Endodermal cell (in vitro differentiated cells): ENCODE results near the gene FAM209B. TPM values are rescaled to one million over a fixed set of nuclear protein-coding genes. Genes with fewer than 3 reads are reported as not detected.

Experiments used
- DNase-seq: peaks from one replicate; pipeline ENCODE4 v3.0.0-alpha.2; 2017
- H3K27ac ChIP-seq: 2 replicates; pipeline ENCODE4 v1.5.1; 2013; ENCODE audit warnings: mild to moderate bottlenecking, low read depth, low read length, moderate library complexity
- H3K27me3 ChIP-seq: 2 replicates; pipeline ENCODE4 v1.6.1; 2013; ENCODE audit warnings: mild to moderate bottlenecking, low read length, moderate library complexity; ENCODE audit not compliant: insufficient read depth, control insufficient read depth, poor library complexity, severe bottlenecking
- H3K36me3 ChIP-seq: 2 replicates; pipeline ENCODE4 v1.7.0; 2013; ENCODE audit warnings: mild to moderate bottlenecking, low read length, moderate library complexity; ENCODE audit not compliant: control insufficient read depth, insufficient read depth
- H3K4me1 ChIP-seq: one replicate; pipeline ENCODE4 v1.7.0; 2013; ENCODE audit warnings: low read length; ENCODE audit not compliant: control insufficient read depth, insufficient read depth
- H3K4me3 ChIP-seq: 2 replicates; pipeline ENCODE4 v1.5.1; 2013; ENCODE audit warnings: mild to moderate bottlenecking, low read length, moderate library complexity
- H3K9ac ChIP-seq: 2 replicates; pipeline ENCODE4 v1.6.1; 2013; ENCODE audit warnings: mild to moderate bottlenecking, low read length, moderate library complexity; ENCODE audit not compliant: poor library complexity, severe bottlenecking; ENCODE audit errors: extremely low read depth
- H3K9me3 ChIP-seq: 2 replicates; pipeline ENCODE4 v1.6.1; 2013; ENCODE audit warnings: mild to moderate bottlenecking, low read length, moderate library complexity; ENCODE audit not compliant: control insufficient read depth
- H3K27ac Mint-ChIP-seq: 2 replicates; pipeline ENCODE4 v1.8.0; 2020; ENCODE audit warnings: mixed read lengths
- H3K27me3 Mint-ChIP-seq: 2 replicates; pipeline ENCODE4 v1.8.0; 2021; ENCODE audit warnings: mild to moderate bottlenecking, mixed read lengths; ENCODE audit not compliant: insufficient read depth
- H3K36me3 Mint-ChIP-seq: 2 replicates; pipeline ENCODE4 v1.8.0; 2020; ENCODE audit warnings: low read depth, mixed read lengths
- H3K4me1 Mint-ChIP-seq: 2 replicates; pipeline ENCODE4 v1.8.0; 2020; ENCODE audit warnings: mixed read lengths
- H3K4me3 Mint-ChIP-seq: 2 replicates; pipeline ENCODE4 v1.8.0; 2020; ENCODE audit warnings: mild to moderate bottlenecking, moderate library complexity, mixed read lengths
- H3K9me3 Mint-ChIP-seq: 2 replicates; pipeline ENCODE4 v1.8.0; 2020; ENCODE audit warnings: mild to moderate bottlenecking, mixed read lengths
- WGBS, 2 experiments: methylation state at CpG; one replicate each; pipeline versions ENCODE4 v1.1.5 to v1.1.7; 2013; ENCODE audit warnings: missing lambda C conversion rate in 2 of 2, mixed read lengths in 1 of 2; ENCODE audit not compliant: insufficient coverage in 1 of 2, insufficient read length in 1 of 2; 5-methylcytosine and 5-hydroxymethylcytosine counted together
- total RNA-seq, 2 donors: library from RNA; stranded (reverse); fragmentation: NEBNext Ultra II Directional in 1 of 2; extraction: Animal tissue kit (Norgen Biotek cat#: 25700) in 1 of 2; gene quantifications; 2 replicates in 1 of 2; 3 replicates in 1 of 2; pipeline ENCODE4 v1.2.1, GENCODE V29; 2021
- TF ChIP-seq, protein P1 (sequence below): fragments of 200-600 bp; sonication (generic); conservative IDR thresholded peaks from 2 replicates; pipeline ENCODE4 v1.5.0; 2021; ENCODE audit warnings: antibody characterized with exemption, mild to moderate bottlenecking

FAM209B gene
- total RNA-seq, 2 donors from 2014 or later, result 0.77 TPM; not detected in 1

DNA sequence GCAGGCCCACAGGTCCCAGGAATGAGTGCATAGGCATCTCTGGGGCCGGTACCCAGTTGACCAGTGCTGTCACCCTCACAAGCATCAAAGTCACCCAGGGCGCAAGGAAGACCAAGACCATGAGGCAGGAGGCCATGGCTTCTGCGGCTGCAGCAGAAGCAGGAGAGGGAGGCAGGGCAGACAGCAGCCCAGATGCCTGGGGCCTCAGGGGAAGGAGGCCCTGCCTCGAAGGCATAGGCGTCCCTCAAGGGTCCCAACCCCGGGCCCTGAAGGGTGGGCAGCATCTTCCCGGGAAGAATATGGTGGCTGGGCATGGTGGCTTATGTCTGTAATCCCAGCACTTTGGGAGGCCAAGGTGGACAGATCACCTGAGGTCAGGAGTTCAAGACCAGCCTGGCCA lies 5.5 kb upstream of the FAM209B start:
- Histone ChIP-seq H3K4me3 (no peak overlapping the region), H3K36me3 (no peaks in the 10 kb centered on the region), H3K4me1 (no peaks in the 10 kb centered on the region), H3K27me3 (no peaks in the 10 kb centered on the region), H3K9me3 (no peaks in the 10 kb centered on the region), H3K9ac (no peak overlapping the region), H3K27ac (no peak overlapping the region)
- H3K9me3 Mint-ChIP-seq, result no peaks in the 10 kb centered on the region
- TF ChIP-seq, protein P1, sequence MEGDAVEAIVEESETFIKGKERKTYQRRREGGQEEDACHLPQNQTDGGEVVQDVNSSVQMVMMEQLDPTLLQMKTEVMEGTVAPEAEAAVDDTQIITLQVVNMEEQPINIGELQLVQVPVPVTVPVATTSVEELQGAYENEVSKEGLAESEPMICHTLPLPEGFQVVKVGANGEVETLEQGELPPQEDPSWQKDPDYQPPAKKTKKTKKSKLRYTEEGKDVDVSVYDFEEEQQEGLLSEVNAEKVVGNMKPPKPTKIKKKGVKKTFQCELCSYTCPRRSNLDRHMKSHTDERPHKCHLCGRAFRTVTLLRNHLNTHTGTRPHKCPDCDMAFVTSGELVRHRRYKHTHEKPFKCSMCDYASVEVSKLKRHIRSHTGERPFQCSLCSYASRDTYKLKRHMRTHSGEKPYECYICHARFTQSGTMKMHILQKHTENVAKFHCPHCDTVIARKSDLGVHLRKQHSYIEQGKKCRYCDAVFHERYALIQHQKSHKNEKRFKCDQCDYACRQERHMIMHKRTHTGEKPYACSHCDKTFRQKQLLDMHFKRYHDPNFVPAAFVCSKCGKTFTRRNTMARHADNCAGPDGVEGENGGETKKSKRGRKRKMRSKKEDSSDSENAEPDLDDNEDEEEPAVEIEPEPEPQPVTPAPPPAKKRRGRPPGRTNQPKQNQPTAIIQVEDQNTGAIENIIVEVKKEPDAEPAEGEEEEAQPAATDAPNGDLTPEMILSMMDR, result no peak
- no peak for DNase-seq
- 87 to 93% methylated on average over 4 to 7 of the region's 7 CpGs for WGBS, 2 experiments
- no peak overlapping the region for H3K27ac Mint-ChIP-seq
- H3K36me3 Mint-ChIP-seq, result no peaks in the 10 kb centered on the region
- H3K27me3 Mint-ChIP-seq, result peaks cover 7% of the 10 kb centered on the region
- no peaks in the 10 kb centered on the region for H3K4me1 Mint-ChIP-seq
- no peak overlapping the region for H3K4me3 Mint-ChIP-seq

DNA sequence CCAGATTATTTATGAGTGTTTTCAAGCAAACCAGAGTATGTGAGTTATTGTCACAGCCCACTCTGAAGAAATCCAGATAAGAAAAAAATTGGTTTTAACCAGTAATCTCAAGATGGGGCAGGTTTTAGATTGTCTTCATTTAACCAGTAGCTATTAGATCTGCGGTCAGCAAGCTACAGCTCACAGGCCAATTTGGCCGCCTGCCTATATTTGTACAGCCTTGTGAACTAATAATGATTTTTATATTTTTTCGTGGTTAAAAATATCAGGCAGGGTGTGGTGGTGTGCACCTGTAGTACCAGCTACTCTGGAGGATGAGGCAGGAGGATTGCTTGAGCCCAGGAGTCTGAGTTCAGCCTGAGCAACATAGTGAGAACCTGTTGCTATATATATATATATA lies 5.0 kb downstream of the FAM209B start:
- no peak overlapping the region for H3K27ac ChIP-seq
- Mint-ChIP-seq H3K9me3 (no peaks in the 10 kb centered on the region), H3K4me3 (no peak overlapping the region), H3K36me3 (no peaks in the 10 kb centered on the region), H3K27ac (no peak overlapping the region), H3K27me3 (no peaks in the 10 kb centered on the region), H3K4me1 (no peaks in the 10 kb centered on the region)
- no peaks in the 10 kb centered on the region for H3K27me3 ChIP-seq
- H3K9ac ChIP-seq, result no peak overlapping the region
- H3K36me3 ChIP-seq, result no peaks in the 10 kb centered on the region
- H3K4me1 ChIP-seq, result no peaks in the 10 kb centered on the region
- H3K4me3 ChIP-seq, result no peak overlapping the region
- no peaks in the 10 kb centered on the region for H3K9me3 ChIP-seq
- whole genome bisulfite sequencing, 2 experiments, result 88 to 96% methylated on average over 2 to 3 of the region's 3 CpGs
- TF ChIP-seq, protein P1, result no peak
- DNase-seq, result no peak

DNA sequence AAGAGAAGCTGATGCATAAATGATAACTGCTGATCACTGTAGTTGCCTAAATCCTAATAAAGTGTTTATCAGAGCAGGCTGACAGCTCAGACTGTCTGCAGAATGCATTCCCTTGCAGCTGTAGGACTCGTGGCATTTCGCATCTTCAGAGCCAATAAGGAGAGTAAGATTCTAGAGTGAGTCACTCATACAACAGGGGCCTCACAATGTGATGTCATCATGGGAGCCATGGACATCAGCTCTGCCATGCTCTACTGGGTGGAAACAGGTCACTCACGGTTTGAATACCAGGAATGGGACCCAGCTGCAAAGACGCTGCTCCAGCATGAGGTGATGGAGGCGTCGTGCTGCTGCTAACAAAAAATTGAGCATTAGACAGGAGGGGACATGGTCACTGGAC lies 7.4 kb downstream of the FAM209B start:
- no peaks in the 10 kb centered on the region for H3K4me1 Mint-ChIP-seq
- Histone ChIP-seq H3K36me3 (no peaks in the 10 kb centered on the region), H3K4me3 (no peak overlapping the region), H3K9ac (no peak overlapping the region), H3K27me3 (no peaks in the 10 kb centered on the region), H3K4me1 (no peaks in the 10 kb centered on the region), H3K27ac (no peak overlapping the region), H3K9me3 (no peaks in the 10 kb centered on the region)
- no peaks in the 10 kb centered on the region for H3K9me3 Mint-ChIP-seq
- H3K36me3 Mint-ChIP-seq, result no peaks in the 10 kb centered on the region
- TF ChIP-seq, protein P1, result no peak
- no peaks in the 10 kb centered on the region for H3K27me3 Mint-ChIP-seq
- no peak for DNase-seq
- no peak overlapping the region for H3K27ac Mint-ChIP-seq
- no peak overlapping the region for H3K4me3 Mint-ChIP-seq
- 94 to 96% methylated on average over 6 of the region's 6 CpGs for WGBS, 2 experiments
